ENCODE data around the gene MTRF1L. TPM values are rescaled to one million over a fixed set of nuclear protein-coding genes. Genes with fewer than 3 reads are reported as not detected.

Gene MTRF1L
- 24.7 TPM for polyA plus RNA-seq (2013, experiment 1 of 2)
- polyA plus RNA-seq (2013, experiment 2 of 2) = 25.1 TPM

- peak within 1 kb of the TSS; percentile 92 for H3K4me2 ChIP-seq (ENCODE audit: low read length, poor library complexity, severe bottlenecking)
- H3K79me1 ChIP-seq (replicated peaks; ENCODE audit: low read length, poor library complexity, severe bottlenecking) = no peaks in the 10 kb centered on the region
- peak within 1 kb of the TSS; percentile 24 for H2BK5ac ChIP-seq (ENCODE audit: low read depth, low read length, poor library complexity, severe bottlenecking)
- H3K27me3 ChIP-seq (ENCODE audit: control insufficient read depth in 1 of 2, insufficient read depth in 1 of 2, low read length in 2 of 2) = no peaks in the 10 kb centered on the region
- peaks cover 0 to 13% of the 10 kb centered on the region in 2 experiments for H3K36me3 ChIP-seq (ENCODE audit: control insufficient read depth in 1 of 2, insufficient read depth in 2 of 2, low read depth in 1 of 2, low read length in 2 of 2)
- no peak within 1 kb of the TSS for H2BK15ac ChIP-seq (ENCODE audit: low read depth, poor library complexity, severe bottlenecking)
- H3K18ac ChIP-seq (ENCODE audit: low read depth in 1 of 2, low read length in 2 of 2) = peak within 1 kb of the TSS; percentile 2 to 88
- H2AK5ac ChIP-seq (ENCODE audit: low read length, severe bottlenecking) = peak within 1 kb of the TSS; percentile 7
- no peaks in the 10 kb centered on the region for H3K9me3 ChIP-seq (ENCODE audit: control insufficient read depth, low read length)
- H3K14ac ChIP-seq (ENCODE audit: low read length in 2 of 2) = peak within 1 kb of the TSS in 1 of 2 experiments; percentile 50
- peak within 1 kb of the TSS; percentile 82 for H4K91ac ChIP-seq (ENCODE audit: low read length)
- DNase-seq = peak; percentile 98
- no peak within 1 kb of the TSS for H2BK120ac ChIP-seq (ENCODE audit: low read depth, low read length)
- H2AFZ ChIP-seq (ENCODE audit: low read depth, low read length) = peak within 1 kb of the TSS; percentile 60
- H3K27ac ChIP-seq (ENCODE audit: low read length, poor library complexity, severe bottlenecking) = peak within 1 kb of the TSS; percentile 79
- peak within 1 kb of the TSS in 1 of 2 experiments; percentile 43 for H2BK12ac ChIP-seq (ENCODE audit: low read length in 2 of 2)
- H3K4ac ChIP-seq (ENCODE audit: low read depth in 1 of 2, low read length in 2 of 2) = peak within 1 kb of the TSS; percentile 35 to 74
- WGBS = under 1% methylated on average over 47 of the region's 52 CpGs
- H3K4me1 ChIP-seq (ENCODE audit: control insufficient read depth, insufficient read depth, low read depth, low read length) = peaks cover 3% of the 10 kb centered on the region
- peak within 1 kb of the TSS; percentile 94 for H3K9ac ChIP-seq (ENCODE audit: low read length)
- peak within 1 kb of the TSS; percentile 63 to 96 for H3K4me3 ChIP-seq (ENCODE audit: insufficient read depth in 1 of 2, low read depth in 1 of 2, low read length in 2 of 2)
- H3K23ac ChIP-seq (ENCODE audit: low read length in 2 of 2) = peak within 1 kb of the TSS in 1 of 2 experiments; percentile 9
- peak within 1 kb of the TSS; percentile 84 for H4K8ac ChIP-seq (ENCODE audit: low read length)
Observed at GRCh38 chr6:153002613-153003365, at the start of gene MTRF1L. MTRF1L (minus strand) TSS chr6:153002709; CDS start chr6:153002685, 24 bp downstream.

GRCh38 chr6:153051801-153052200 lies 49.3 kb upstream of the MTRF1L start:
- Histone ChIP-seq H3K23ac (ENCODE audit: low read length in 2 of 2) (no peak overlapping the region), H2BK5ac (ENCODE audit: low read depth, low read length, poor library complexity, severe bottlenecking) (no peak overlapping the region), H2BK15ac (ENCODE audit: low read depth, poor library complexity, severe bottlenecking) (no peak overlapping the region), H3K4me3 (ENCODE audit: insufficient read depth in 1 of 2, low read depth in 1 of 2, low read length in 2 of 2) (no peak overlapping the region), H3K4me2 (ENCODE audit: low read length, poor library complexity, severe bottlenecking) (no peak overlapping the region), H2BK12ac (ENCODE audit: low read length in 2 of 2) (no peak overlapping the region), H3K36me3 (ENCODE audit: control insufficient read depth in 1 of 2, insufficient read depth in 2 of 2, low read depth in 1 of 2, low read length in 2 of 2) (peaks cover 0 to 7% of the 10 kb centered on the region in 2 experiments), H3K14ac (ENCODE audit: low read length in 2 of 2) (no peak overlapping the region), H2BK120ac (ENCODE audit: low read depth, low read length) (no peak overlapping the region), H3K18ac (ENCODE audit: low read depth in 1 of 2, low read length in 2 of 2) (no peak overlapping the region), H3K4ac (ENCODE audit: low read depth in 1 of 2, low read length in 2 of 2) (no peak overlapping the region), H3K27ac (ENCODE audit: low read length, poor library complexity, severe bottlenecking) (no peak overlapping the region), H3K4me1 (ENCODE audit: control insufficient read depth, insufficient read depth, low read depth, low read length) (no peaks in the 10 kb centered on the region), H3K9me3 (ENCODE audit: control insufficient read depth, low read length) (no peaks in the 10 kb centered on the region), H4K91ac (ENCODE audit: low read length) (no peak overlapping the region), H2AK5ac (ENCODE audit: low read length, severe bottlenecking) (no peak overlapping the region), H3K79me1 (replicated peaks; ENCODE audit: low read length, poor library complexity, severe bottlenecking) (peaks cover 22% of the 10 kb centered on the region), H2AFZ (ENCODE audit: low read depth, low read length) (no peak overlapping the region), H4K8ac (ENCODE audit: low read length) (no peak overlapping the region), H3K9ac (ENCODE audit: low read length) (no peak overlapping the region), H3K27me3 (ENCODE audit: control insufficient read depth in 1 of 2, insufficient read depth in 1 of 2, low read length in 2 of 2) (no peaks in the 10 kb centered on the region)
- no peak for DNase-seq

GRCh38 chr6:153048631-153049030 lies 46.1 kb upstream of the MTRF1L start:
- no peak overlapping the region for H3K4ac ChIP-seq (ENCODE audit: low read depth in 1 of 2, low read length in 2 of 2)
- H3K4me1 ChIP-seq (ENCODE audit: control insufficient read depth, insufficient read depth, low read depth, low read length) = no peaks in the 10 kb centered on the region
- H3K4me3 ChIP-seq (ENCODE audit: insufficient read depth in 1 of 2, low read depth in 1 of 2, low read length in 2 of 2) = no peak overlapping the region
- WGBS = 95% methylated on average over 2 of the region's 3 CpGs
- DNase-seq = no peak
- no peak overlapping the region for H2AFZ ChIP-seq (ENCODE audit: low read depth, low read length)
- H2BK15ac ChIP-seq (ENCODE audit: low read depth, poor library complexity, severe bottlenecking) = no peak overlapping the region
- no peak overlapping the region for H3K27ac ChIP-seq (ENCODE audit: low read length, poor library complexity, severe bottlenecking)
- no peak overlapping the region for H3K14ac ChIP-seq (ENCODE audit: low read length in 2 of 2)
- no peak overlapping the region for H2BK120ac ChIP-seq (ENCODE audit: low read depth, low read length)
- no peak overlapping the region for H3K4me2 ChIP-seq (ENCODE audit: low read length, poor library complexity, severe bottlenecking)
- H2BK5ac ChIP-seq (ENCODE audit: low read depth, low read length, poor library complexity, severe bottlenecking) = no peak overlapping the region
- H3K18ac ChIP-seq (ENCODE audit: low read depth in 1 of 2, low read length in 2 of 2) = no peak overlapping the region
- H3K9ac ChIP-seq (ENCODE audit: low read length) = no peak overlapping the region
- H4K8ac ChIP-seq (ENCODE audit: low read length) = no peak overlapping the region
- H3K9me3 ChIP-seq (ENCODE audit: control insufficient read depth, low read length) = no peaks in the 10 kb centered on the region
- H3K36me3 ChIP-seq (ENCODE audit: control insufficient read depth in 1 of 2, insufficient read depth in 2 of 2, low read depth in 1 of 2, low read length in 2 of 2) = peaks cover 3 to 9% of the 10 kb centered on the region in 2 experiments
- H3K27me3 ChIP-seq (ENCODE audit: control insufficient read depth in 1 of 2, insufficient read depth in 1 of 2, low read length in 2 of 2) = no peaks in the 10 kb centered on the region
- H2AK5ac ChIP-seq (ENCODE audit: low read length, severe bottlenecking) = no peak overlapping the region
- H3K23ac ChIP-seq (ENCODE audit: low read length in 2 of 2) = no peak overlapping the region
- peaks cover 23% of the 10 kb centered on the region for H3K79me1 ChIP-seq (replicated peaks; ENCODE audit: low read length, poor library complexity, severe bottlenecking)
- H2BK12ac ChIP-seq (ENCODE audit: low read length in 2 of 2) = no peak overlapping the region
- no peak overlapping the region for H4K91ac ChIP-seq (ENCODE audit: low read length)

GRCh38 chr6:153047386-153047785 lies 44.9 kb upstream of the MTRF1L start:
- WGBS = 95% methylated on average over 2 of the region's 2 CpGs
- H3K79me1 ChIP-seq (replicated peaks; ENCODE audit: low read length, poor library complexity, severe bottlenecking) = peaks cover 22% of the 10 kb centered on the region
- H3K9ac ChIP-seq (ENCODE audit: low read length) = no peak overlapping the region
- no peaks in the 10 kb centered on the region for H3K9me3 ChIP-seq (ENCODE audit: control insufficient read depth, low read length)
- H2AK5ac ChIP-seq (ENCODE audit: low read length, severe bottlenecking) = no peak overlapping the region
- H3K4me2 ChIP-seq (ENCODE audit: low read length, poor library complexity, severe bottlenecking) = no peak overlapping the region
- no peak overlapping the region for H3K14ac ChIP-seq (ENCODE audit: low read length in 2 of 2)
- H4K8ac ChIP-seq (ENCODE audit: low read length) = no peak overlapping the region
- H2BK120ac ChIP-seq (ENCODE audit: low read depth, low read length) = no peak overlapping the region
- H2AFZ ChIP-seq (ENCODE audit: low read depth, low read length) = no peak overlapping the region
- no peak overlapping the region for H3K4me3 ChIP-seq (ENCODE audit: insufficient read depth in 1 of 2, low read depth in 1 of 2, low read length in 2 of 2)
- H3K27ac ChIP-seq (ENCODE audit: low read length, poor library complexity, severe bottlenecking) = no peak overlapping the region
- H3K23ac ChIP-seq (ENCODE audit: low read length in 2 of 2) = no peak overlapping the region
- no peak for DNase-seq
- H3K18ac ChIP-seq (ENCODE audit: low read depth in 1 of 2, low read length in 2 of 2) = no peak overlapping the region
- no peaks in the 10 kb centered on the region for H3K27me3 ChIP-seq (ENCODE audit: control insufficient read depth in 1 of 2, insufficient read depth in 1 of 2, low read length in 2 of 2)
- peaks cover 4 to 18% of the 10 kb centered on the region in 2 experiments for H3K36me3 ChIP-seq (ENCODE audit: control insufficient read depth in 1 of 2, insufficient read depth in 2 of 2, low read depth in 1 of 2, low read length in 2 of 2)
- H2BK12ac ChIP-seq (ENCODE audit: low read length in 2 of 2) = no peak overlapping the region
- H2BK5ac ChIP-seq (ENCODE audit: low read depth, low read length, poor library complexity, severe bottlenecking) = no peak overlapping the region
- H3K4me1 ChIP-seq (ENCODE audit: control insufficient read depth, insufficient read depth, low read depth, low read length) = no peaks in the 10 kb centered on the region
- no peak overlapping the region for H2BK15ac ChIP-seq (ENCODE audit: low read depth, poor library complexity, severe bottlenecking)
- no peak overlapping the region for H3K4ac ChIP-seq (ENCODE audit: low read depth in 1 of 2, low read length in 2 of 2)
- no peak overlapping the region for H4K91ac ChIP-seq (ENCODE audit: low read length)
